Hepatocyte (in vitro differentiated cells): ENCODE data around the gene LSAMP.

Experiments
- CTCF ChIP-seq: fragments of 200-600 bp; sonication (generic); IDR thresholded peaks from 2 replicates; pipeline ENCODE4 v1.5.1; 2016; ENCODE audit warnings: antibody characterized with exemption, mild to moderate bottlenecking; ENCODE audit not compliant: poor library complexity
- EZH2 ChIP-seq: fragments of 200-600 bp; sonication (generic); IDR thresholded peaks from 2 replicates; pipeline ENCODE4 v1.6.1; 2016; ENCODE audit warnings: antibody characterized with exemption, mild to moderate bottlenecking, borderline replicate concordance

GRCh38 chr3:116052602-116053001 is 392.7 kb downstream of the LSAMP start:
- no peak for TF ChIP-seq CTCF
- TF ChIP-seq EZH2: no peak
